ENCODE results near the gene POU3F1.

The POU3F1 gene

DNA sequence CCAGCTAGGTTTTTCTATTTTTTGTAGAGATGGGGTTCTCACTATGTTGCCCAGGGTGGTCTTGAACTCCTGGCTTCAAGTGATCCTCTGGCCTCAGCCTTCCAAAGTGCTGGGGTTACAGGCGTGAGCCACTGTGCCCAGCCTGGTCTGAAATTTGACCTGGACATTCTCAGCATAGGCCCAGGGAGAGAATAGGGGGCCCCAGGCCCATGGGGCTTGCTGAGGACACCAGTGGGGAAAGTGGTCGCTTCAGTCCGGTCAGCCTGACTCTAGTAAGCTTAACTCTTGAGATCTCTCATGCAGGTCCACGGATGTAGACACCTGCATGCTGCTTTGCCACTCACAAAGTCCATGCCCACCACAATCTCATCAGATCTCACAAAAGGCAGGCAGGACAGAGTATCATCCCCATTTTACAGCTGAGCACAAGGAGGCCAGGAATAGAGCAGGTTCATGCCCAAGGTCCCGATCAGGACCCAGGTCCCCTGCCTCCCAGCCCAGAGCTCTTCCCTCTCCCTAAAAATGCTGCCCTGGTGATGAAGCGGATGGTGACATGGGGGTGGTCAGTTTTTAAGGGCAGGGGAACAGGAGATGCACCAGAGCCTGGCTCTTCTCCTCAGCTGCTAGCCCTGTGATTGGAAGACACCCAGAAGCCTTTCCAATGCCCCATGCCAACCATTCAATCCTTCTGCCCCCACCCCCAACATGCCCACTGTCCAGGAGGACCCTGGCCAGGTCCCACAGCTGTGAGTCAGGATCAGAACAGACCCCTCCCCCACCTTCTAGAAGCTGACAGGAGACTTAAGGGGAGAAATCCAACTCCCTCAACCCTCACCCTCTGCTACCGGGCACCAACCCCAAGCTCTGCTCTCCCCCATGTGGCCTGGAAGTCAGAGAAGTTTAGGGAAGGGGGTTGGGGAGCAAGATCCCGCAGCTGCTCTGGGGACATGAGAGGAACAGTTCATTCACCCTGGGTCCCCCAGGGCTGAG is 43.0 kb downstream of the POU3F1 start:
- no peak for DNase-seq

DNA sequence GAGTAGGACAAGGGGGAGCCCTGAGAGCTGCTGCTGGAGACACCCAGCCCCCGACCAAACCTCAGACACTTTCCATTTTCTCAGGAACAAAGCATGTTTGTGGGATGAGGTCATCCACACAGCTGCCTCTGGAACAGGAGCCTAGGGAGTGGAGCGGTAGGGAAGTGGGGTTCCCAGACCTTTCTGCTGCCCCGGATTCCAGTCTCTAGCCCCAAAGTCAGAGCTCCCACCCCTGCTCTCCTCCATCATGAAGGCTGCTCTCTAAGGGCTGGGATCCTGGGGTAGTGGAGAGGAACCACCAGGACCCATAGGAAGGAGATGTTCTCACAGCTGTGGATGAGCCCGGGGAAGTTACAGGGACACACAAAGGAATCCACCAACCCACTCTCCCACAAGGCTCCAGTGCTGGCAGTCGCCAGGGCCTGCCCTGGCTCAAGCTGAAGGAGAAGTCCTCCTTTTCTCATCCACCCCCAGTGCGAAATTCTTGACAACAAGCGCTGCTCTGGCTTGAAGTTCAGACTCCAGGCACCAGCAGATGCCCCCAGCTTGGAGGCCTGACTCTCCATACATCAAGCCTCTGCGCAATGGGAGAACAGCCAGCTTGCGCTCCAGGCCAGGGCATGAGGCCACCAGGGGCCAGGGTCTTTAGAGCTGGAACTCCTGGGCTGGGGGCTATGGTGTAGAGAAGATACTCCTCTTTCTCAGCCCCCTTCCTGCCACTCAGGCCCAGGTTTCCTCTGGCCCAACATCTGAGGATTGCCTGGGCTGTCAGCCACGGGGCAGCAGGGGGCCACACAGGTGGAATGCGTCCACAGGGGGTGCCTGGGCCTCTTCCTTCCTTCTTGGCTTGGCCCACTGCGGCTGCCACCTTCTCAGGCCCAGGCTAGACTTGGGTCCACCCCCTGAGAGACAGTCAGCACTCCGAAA is 45.8 kb downstream of the POU3F1 start:
- no peak for DNase-seq

- no peak for DNase-seq
These were observed 46.4 kb downstream of the POU3F1 start for GRCh38 chr1:38000233-38000528.

GRCh38 chr1:37999430-38000232 is 47.0 kb downstream of the POU3F1 start:
- no peak for DNase-seq

- no peak for DNase-seq
These were observed 47.6 kb downstream of the POU3F1 start for GRCh38 chr1:37998913-37999429.

GRCh38 chr1:37998089-37998808 is 48.3 kb downstream of the POU3F1 start:
- DNase-seq: no peak

GRCh38 chr1:37997256-37998088 is 49.1 kb downstream of the POU3F1 start:
- DNase-seq: no peak

- peak; percentile 30 for DNase-seq
These were observed 50.7 kb downstream of the POU3F1 start for GRCh38 chr1:37995751-37996345.

GRCh38 chr1:37994886-37995566 is 51.6 kb downstream of the POU3F1 start:
- no peak for DNase-seq
